ENCODE measurements around the gene TNIP1. TPM values are rescaled to one million over a fixed set of nuclear protein-coding genes. Genes with fewer than 3 reads are reported as not detected.
A peak's percentile ranks its signal among the peaks of the same experiment; 100 is the strongest.

TNIP1 gene
- polyA plus RNA-seq, 2 of the 4 experiments (the other 2 are of a cell fraction), result 48.4 to 53.4 TPM

DNA sequence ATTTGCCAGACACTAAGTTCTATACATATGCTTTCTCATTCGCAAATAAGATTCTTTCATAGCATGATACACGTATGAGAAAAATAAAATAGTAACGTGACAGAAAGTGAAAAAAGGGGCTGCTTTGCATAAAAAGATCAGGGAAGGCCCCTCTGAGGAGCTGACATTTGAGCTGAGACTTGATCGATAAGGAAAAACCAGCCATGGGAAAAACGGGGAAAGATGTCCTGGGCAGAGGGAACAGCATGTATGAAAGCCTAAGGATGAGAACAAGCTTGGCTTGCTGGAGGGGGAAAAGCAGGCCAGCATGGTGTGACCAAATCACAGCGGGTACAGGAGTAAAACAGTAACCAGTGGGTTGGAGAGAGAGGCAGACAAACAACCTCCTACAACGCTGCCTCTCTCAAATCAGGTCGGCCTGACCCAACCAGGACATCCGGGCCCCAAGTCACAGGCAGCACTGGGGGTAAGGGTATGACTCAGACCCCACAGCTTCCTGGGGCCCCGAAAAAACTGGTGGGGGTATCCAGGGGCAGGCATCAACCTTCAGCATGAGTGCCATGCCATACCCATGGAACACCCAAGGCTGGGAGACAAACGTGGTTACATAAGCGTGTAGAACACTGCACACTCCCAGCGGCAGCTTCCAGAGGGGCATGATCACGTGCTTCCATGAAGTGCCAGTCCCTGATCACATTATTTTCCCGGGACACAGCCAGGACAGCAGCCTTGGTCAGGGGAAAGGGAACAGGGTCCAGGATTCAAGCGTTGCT lies 2.2 kb downstream of the TNIP1 start:
- TF ChIP-seq, protein P1, sequence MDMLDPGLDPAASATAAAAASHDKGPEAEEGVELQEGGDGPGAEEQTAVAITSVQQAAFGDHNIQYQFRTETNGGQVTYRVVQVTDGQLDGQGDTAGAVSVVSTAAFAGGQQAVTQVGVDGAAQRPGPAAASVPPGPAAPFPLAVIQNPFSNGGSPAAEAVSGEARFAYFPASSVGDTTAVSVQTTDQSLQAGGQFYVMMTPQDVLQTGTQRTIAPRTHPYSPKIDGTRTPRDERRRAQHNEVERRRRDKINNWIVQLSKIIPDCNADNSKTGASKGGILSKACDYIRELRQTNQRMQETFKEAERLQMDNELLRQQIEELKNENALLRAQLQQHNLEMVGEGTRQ (IDR thresholded peaks at IDR 0.05), result 0 out of 2 replicates have a peak, but pooled peaks have one; percentile 7
- no peak for TF ChIP-seq EP300 (IDR thresholded peaks at IDR 0.05)

DNA sequence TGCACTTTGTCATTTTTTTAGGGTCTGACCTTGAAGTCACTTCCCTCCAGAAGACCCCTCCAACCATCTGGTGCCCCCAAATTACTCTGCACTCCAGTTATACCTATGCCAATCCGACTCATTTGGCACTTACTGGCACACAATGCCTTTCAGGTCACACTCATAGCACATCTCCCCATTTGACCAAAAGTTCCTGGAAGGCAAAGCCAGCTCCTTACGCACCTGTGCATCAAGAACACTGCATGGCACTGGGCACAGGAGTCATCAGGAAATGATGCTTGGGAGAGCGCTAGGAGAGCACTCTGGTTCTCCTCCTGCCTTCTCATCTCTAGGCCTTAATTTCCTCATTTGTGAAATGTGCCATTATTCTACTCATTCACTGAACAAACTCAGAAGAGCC lies 2.9 kb downstream of the TNIP1 start:
- no peak for FAIRE-seq
- no peak for ATAC-seq
- H3K9me3 ChIP-seq, result no peaks in the 10 kb centered on the region
- no peak overlapping the region for H3K4me3 ChIP-seq
- WGBS (ENCODE audit: missing lambda C conversion rate), result 95% methylated on average over 3 of the region's 3 CpGs
- POLR2A ChIA-PET, result no interaction called here
- no peak overlapping the region; a peak in 2 of 6 replicates for H3K27ac ChIP-seq
- TF ChIP-seq JUNB (IDR thresholded peaks at IDR 0.05) (no peak), EHF (CRISPR knock-in tag; IDR thresholded peaks at IDR 0.05) (no peak), FOSB (CRISPR knock-in tag; IDR thresholded peaks at IDR 0.05) (no peak), NR3C1 (IDR thresholded peaks at IDR 0.05) (no peak), FOXS1 (CRISPR knock-in tag; IDR thresholded peaks at IDR 0.05) (no peak), FOSL2 (IDR thresholded peaks at IDR 0.05) (no peak), FOSL2 (CRISPR knock-in tag; IDR thresholded peaks at IDR 0.05) (no peak), POLR2AphosphoS2 (conservative IDR thresholded peaks at IDR 0.05; ENCODE audit: low read length) (no peak), RNF2 (IDR thresholded peaks at IDR 0.05; ENCODE audit: borderline replicate concordance, low read depth) (no peak), BHLHE40 (IDR thresholded peaks at IDR 0.05; ENCODE audit: low read depth, low read length) (no peak), HDAC2 (IDR thresholded peaks at IDR 0.05) (no peak), MAZ (IDR thresholded peaks at IDR 0.05; ENCODE audit: borderline replicate concordance, low read depth, low read length) (no peak), SMC3 (IDR thresholded peaks at IDR 0.05) (no peak), GATA3 (IDR thresholded peaks at IDR 0.05; ENCODE audit: borderline replicate concordance) (no peak)
- TF ChIP-seq, protein P1 (IDR thresholded peaks at IDR 0.05), result no peak
- TF ChIP-seq, protein P2, sequence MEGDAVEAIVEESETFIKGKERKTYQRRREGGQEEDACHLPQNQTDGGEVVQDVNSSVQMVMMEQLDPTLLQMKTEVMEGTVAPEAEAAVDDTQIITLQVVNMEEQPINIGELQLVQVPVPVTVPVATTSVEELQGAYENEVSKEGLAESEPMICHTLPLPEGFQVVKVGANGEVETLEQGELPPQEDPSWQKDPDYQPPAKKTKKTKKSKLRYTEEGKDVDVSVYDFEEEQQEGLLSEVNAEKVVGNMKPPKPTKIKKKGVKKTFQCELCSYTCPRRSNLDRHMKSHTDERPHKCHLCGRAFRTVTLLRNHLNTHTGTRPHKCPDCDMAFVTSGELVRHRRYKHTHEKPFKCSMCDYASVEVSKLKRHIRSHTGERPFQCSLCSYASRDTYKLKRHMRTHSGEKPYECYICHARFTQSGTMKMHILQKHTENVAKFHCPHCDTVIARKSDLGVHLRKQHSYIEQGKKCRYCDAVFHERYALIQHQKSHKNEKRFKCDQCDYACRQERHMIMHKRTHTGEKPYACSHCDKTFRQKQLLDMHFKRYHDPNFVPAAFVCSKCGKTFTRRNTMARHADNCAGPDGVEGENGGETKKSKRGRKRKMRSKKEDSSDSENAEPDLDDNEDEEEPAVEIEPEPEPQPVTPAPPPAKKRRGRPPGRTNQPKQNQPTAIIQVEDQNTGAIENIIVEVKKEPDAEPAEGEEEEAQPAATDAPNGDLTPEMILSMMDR (IDR thresholded peaks at IDR 0.05), result no peak
- H3K4me2 ChIP-seq, result peak overlapping the region; percentile 92; the same call in 1 of the 3 replicates
- CTCF ChIA-PET, result interaction anchor here (0.5 to 5.5 kb wide), 5 partner anchors 11 to 339 kb away, joined by 3 to 34 read pairs (median 5); no protein-coding TSS in a partner anchor
- no peak for DNase-seq (ENCODE audit: low read depth in 1 of 2, low spot score in 1 of 2)
- H3K4me1 ChIP-seq, result peaks cover 54% of the 10 kb centered on the region

More for the DNA sequence above, 2.2 kb downstream of the TNIP1 start:
- H3K4me3 ChIP-seq, result no peak overlapping the region
- FAIRE-seq, result no peak
- H3K4me2 ChIP-seq, result peak overlapping the region; percentile 92
- WGBS (ENCODE audit: missing lambda C conversion rate), result 67% methylated on average over 16 of the region's 16 CpGs
- peaks cover 59% of the 10 kb centered on the region for H3K4me1 ChIP-seq
- no peaks in the 10 kb centered on the region for H3K9me3 ChIP-seq
- ATAC-seq, result no peak
- ChIA-PET POLR2A (interaction anchor here (0.7 kb wide), 1 partner anchor 13 kb away, joined by 4 read pairs; no protein-coding TSS in a partner anchor), CTCF (interaction anchor here (0.5 to 5.5 kb wide), 8 partner anchors 9 to 340 kb away, joined by 3 to 34 read pairs (median 4); no protein-coding TSS in a partner anchor)
- H3K27ac ChIP-seq, result peak overlapping the region; percentile 34 to 98; a peak in 4 of 6 replicates
- DNase-seq (ENCODE audit: low read depth in 1 of 2, low spot score in 1 of 2), result no peak

DNA sequence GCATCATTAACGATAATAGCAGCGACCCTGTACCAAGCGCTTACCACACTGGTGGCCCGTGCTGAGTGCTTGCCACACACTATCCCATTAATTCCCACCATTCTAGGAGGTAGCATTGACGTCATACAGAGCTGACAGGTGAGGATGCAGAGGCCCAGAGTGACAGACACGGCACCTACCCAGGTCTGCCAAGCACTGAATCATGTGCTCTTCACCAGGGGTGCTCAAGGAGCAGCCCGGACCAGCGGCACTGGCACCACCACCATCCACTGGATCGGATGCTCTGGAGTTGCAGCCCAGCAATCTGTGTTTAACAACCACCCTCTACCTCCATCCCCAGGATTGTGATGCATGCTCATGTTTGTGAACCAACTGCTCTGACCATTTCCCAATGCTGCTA lies 3.4 kb downstream of the TNIP1 start:
- ChIA-PET POLR2A (no interaction called here), CTCF (interaction anchor here (1.1 to 5.5 kb wide), 3 partner anchors 15 to 38 kb away, joined by 3 to 34 read pairs (median 32); no protein-coding TSS in a partner anchor)
- H3K9me3 ChIP-seq, result no peaks in the 10 kb centered on the region
- 92% methylated on average over 9 of the region's 9 CpGs for WGBS (ENCODE audit: missing lambda C conversion rate)
- 0 out of 2 replicates have a peak, but pooled peaks have one; percentile 52 for TF ChIP-seq POLR2AphosphoS2 (conservative IDR thresholded peaks at IDR 0.05; ENCODE audit: low read length)
- TF ChIP-seq, protein P3, sequence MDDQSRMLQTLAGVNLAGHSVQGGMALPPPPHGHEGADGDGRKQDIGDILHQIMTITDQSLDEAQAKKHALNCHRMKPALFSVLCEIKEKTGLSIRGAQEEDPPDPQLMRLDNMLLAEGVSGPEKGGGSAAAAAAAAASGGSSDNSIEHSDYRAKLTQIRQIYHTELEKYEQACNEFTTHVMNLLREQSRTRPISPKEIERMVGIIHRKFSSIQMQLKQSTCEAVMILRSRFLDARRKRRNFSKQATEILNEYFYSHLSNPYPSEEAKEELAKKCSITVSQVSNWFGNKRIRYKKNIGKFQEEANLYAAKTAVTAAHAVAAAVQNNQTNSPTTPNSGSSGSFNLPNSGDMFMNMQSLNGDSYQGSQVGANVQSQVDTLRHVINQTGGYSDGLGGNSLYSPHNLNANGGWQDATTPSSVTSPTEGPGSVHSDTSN (IDR thresholded peaks at IDR 0.05), result no peak
- TF ChIP-seq MAFK (IDR thresholded peaks at IDR 0.05; ENCODE audit: partially characterized antibody), result no peak
- no peak overlapping the region for H3K27ac ChIP-seq
- ATAC-seq, result no peak
- DNase-seq (ENCODE audit: low read depth in 1 of 2, low spot score in 1 of 2), result no peak
- peaks cover 54% of the 10 kb centered on the region for H3K4me1 ChIP-seq
- FAIRE-seq, result no peak
- no peak overlapping the region for H3K4me2 ChIP-seq
- H3K4me3 ChIP-seq, result no peak overlapping the region

Data from A549 (cell line).